ENCODE data around the gene CD99L2.
"Not testable (repeated sequence)": the region's sequence is repeated elsewhere in the genome, so short reads cannot be mapped to it uniquely, and the experiment has no call there.

Gene CD99L2

GRCh38 chrX:150833454-150834056 lies 64.9 kb downstream of the CD99L2 start:
- CTCF ChIA-PET: no interaction called here
- no peak for TF ChIP-seq CTCF (IDR thresholded peaks at IDR 0.05; ENCODE audit: insufficient read depth, low read length, missing control alignments)
- POLR2A ChIA-PET: no interaction called here
- no peak overlapping the region for H3K4me3 ChIP-seq (ENCODE audit: low read depth, low read length)
- DNase-seq (ENCODE audit: low read depth, low spot score): no peak

- DNase-seq (ENCODE audit: low read depth, low spot score): no peak
- ChIA-PET POLR2A (no interaction called here), CTCF (no interaction called here)
- TF ChIP-seq CTCF (IDR thresholded peaks at IDR 0.05; ENCODE audit: insufficient read depth, low read length, missing control alignments): no peak
- no peak overlapping the region for H3K4me3 ChIP-seq (ENCODE audit: low read depth, low read length)
Observed at GRCh38 chrX:150831863-150832262, 66.6 kb downstream of the CD99L2 start.

GRCh38 chrX:150828785-150829184 lies 69.7 kb downstream of the CD99L2 start:
- POLR2A ChIA-PET: no interaction called here
- no peak for TF ChIP-seq CTCF (IDR thresholded peaks at IDR 0.05; ENCODE audit: insufficient read depth, low read length, missing control alignments)
- H3K4me3 ChIP-seq (ENCODE audit: low read depth, low read length): no peak overlapping the region
- no peak for DNase-seq (ENCODE audit: low read depth, low spot score)
- CTCF ChIA-PET: no interaction called here

- DNase-seq (ENCODE audit: low read depth, low spot score); CTCF ChIA-PET; H3K4me3 ChIP-seq (ENCODE audit: low read depth, low read length); POLR2A ChIA-PET: not testable (repeated sequence)
Observed at GRCh38 chrX:150824352-150824751, 74.1 kb downstream of the CD99L2 start.

GRCh38 chrX:150823826-150824225 lies 74.6 kb downstream of the CD99L2 start:
- H3K4me3 ChIP-seq (ENCODE audit: low read depth, low read length); CTCF ChIA-PET; POLR2A ChIA-PET; DNase-seq (ENCODE audit: low read depth, low spot score): not testable (repeated sequence)

GRCh38 chrX:150821971-150822370 lies 76.5 kb downstream of the CD99L2 start:
- CTCF ChIA-PET: no interaction called here
- no peak overlapping the region for H3K4me3 ChIP-seq (ENCODE audit: low read depth, low read length)
- no peak for DNase-seq (ENCODE audit: low read depth, low spot score)
- POLR2A ChIA-PET: no interaction called here
- TF ChIP-seq CTCF (IDR thresholded peaks at IDR 0.05; ENCODE audit: insufficient read depth, low read length, missing control alignments): no peak

GRCh38 chrX:150813922-150814321 lies 84.5 kb downstream of the CD99L2 start:
- DNase-seq (ENCODE audit: low read depth, low spot score): no peak
- no peak overlapping the region for H3K4me3 ChIP-seq (ENCODE audit: low read depth, low read length)
- no peak for TF ChIP-seq CTCF (IDR thresholded peaks at IDR 0.05; ENCODE audit: insufficient read depth, low read length, missing control alignments)
- ChIA-PET POLR2A (no interaction called here), CTCF (no interaction called here)
